Hepatocyte (in vitro differentiated cells): ENCODE data around the gene HNRNPR. TPM values are rescaled to one million over a fixed set of nuclear protein-coding genes. Genes with fewer than 3 reads are reported as not detected.
"Not testable (repeated sequence)": the region's sequence is repeated elsewhere in the genome, so short reads cannot be mapped to it uniquely, and the experiment has no call there.

ENCODE experiments used
- DNase-seq: peaks from one replicate; pipeline ENCODE4 v3.0.0-alpha.2; 2016; ENCODE audit warnings: low spot score
- H2AFZ ChIP-seq: fragments of 200-600 bp; sonication (generic); 2 replicates; pipeline ENCODE4 v1.6.0; 2016; ENCODE audit warnings: antibody characterized with exemption, mild to moderate bottlenecking
- H3K27ac ChIP-seq: fragments of 200-600 bp; sonication (generic); 2 replicates; pipeline ENCODE4 v1.5.1; 2016; ENCODE audit warnings: mild to moderate bottlenecking
- H3K27me3 ChIP-seq: fragments of 200-600 bp; sonication (generic); 2 replicates; pipeline ENCODE4 v1.6.1; 2016
- H3K36me3 ChIP-seq: fragments of 200-600 bp; sonication (generic); replicated peaks from 2 replicates; pipeline ENCODE4 v1.5.1; 2016; ENCODE audit warnings: low read depth; ENCODE audit not compliant: insufficient read depth
- H3K4me1 ChIP-seq: fragments of 200-600 bp; sonication (generic); 2 replicates; pipeline ENCODE4 v1.5.1; 2016; ENCODE audit warnings: mild to moderate bottlenecking, moderate library complexity; ENCODE audit not compliant: insufficient read depth
- H3K4me2 ChIP-seq: fragments of 200-600 bp; sonication (generic); 2 replicates; pipeline ENCODE4 v1.6.0; 2016
- H3K4me3 ChIP-seq: fragments of 200-600 bp; sonication (generic); 2 replicates; pipeline ENCODE4 v1.5.1; 2016; ENCODE audit warnings: mild to moderate bottlenecking
- H3K79me2 ChIP-seq: fragments of 200-600 bp; sonication (generic); 2 replicates; pipeline ENCODE4 v1.6.0; 2017; ENCODE audit warnings: mild to moderate bottlenecking
- H3K9me2 ChIP-seq: fragments of 200-600 bp; sonication (generic); replicated peaks from 2 replicates; pipeline ENCODE4 v1.6.0; 2017; ENCODE audit warnings: mild to moderate bottlenecking; ENCODE audit not compliant: insufficient read depth
- H3K9me3 ChIP-seq: fragments of 200-600 bp; sonication (generic); 2 replicates; pipeline ENCODE4 v1.5.1; 2016; ENCODE audit warnings: low read depth, mild to moderate bottlenecking
- H4K20me1 ChIP-seq: fragments of 200-600 bp; sonication (generic); 2 replicates; pipeline ENCODE4 v1.6.0; 2016; ENCODE audit warnings: mild to moderate bottlenecking; ENCODE audit not compliant: insufficient read depth, poor library complexity, severe bottlenecking
- CTCF ChIP-seq: fragments of 200-600 bp; sonication (generic); IDR thresholded peaks from 2 replicates; pipeline ENCODE4 v1.5.1; 2016; ENCODE audit warnings: antibody characterized with exemption, mild to moderate bottlenecking; ENCODE audit not compliant: poor library complexity
- EZH2 ChIP-seq: fragments of 200-600 bp; sonication (generic); IDR thresholded peaks from 2 replicates; pipeline ENCODE4 v1.6.1; 2016; ENCODE audit warnings: antibody characterized with exemption, mild to moderate bottlenecking, borderline replicate concordance
- EZH2phosphoT487 ChIP-seq: fragments of 200-600 bp; sonication (generic); IDR thresholded peaks from one replicate; pipeline ENCODE4 v1.6.1; 2018; ENCODE audit warnings: antibody characterized with exemption, mild to moderate bottlenecking, low read depth, moderate library complexity; ENCODE audit not compliant: unreplicated experiment, severe bottlenecking
- WGBS: methylation state at CpG from one replicate; pipeline ENCODE4 v1.1.6; 2016; ENCODE audit warnings: low lambda C conversion rate; ENCODE audit errors: missing lambda C conversion rate; 5-methylcytosine and 5-hydroxymethylcytosine counted together
- polyA plus RNA-seq: library from polyadenylated mRNA; unstranded; fragments of >200 nt; fragmentation: Nextera tagmentation; extraction: Ambion mirVana; gene quantifications from 2 replicates; pipeline ENCODE4 v1.2.1, GENCODE V29; 2016
- total RNA-seq: library from RNA; depleted of rRNA; stranded (reverse); fragments of >200 nt; gene quantifications from 2 replicates; pipeline ENCODE4 v1.2.3, GENCODE V29; 2014

HNRNPR gene
- total and polyA plus RNA-seq, 2 experiments from 2014 or later: 106 to 112 TPM

- Histone ChIP-seq H3K27me3 (no peaks in the 10 kb centered on the region), H3K9me3 (no peaks in the 10 kb centered on the region), H3K27ac (no peak overlapping the region), H3K9me2 (no peaks in the 10 kb centered on the region), H2AFZ (no peak overlapping the region), H3K4me2 (no peak overlapping the region), H3K36me3 (no peaks in the 10 kb centered on the region), H3K4me1 (no peaks in the 10 kb centered on the region), H4K20me1 (no peaks in the 10 kb centered on the region), H3K4me3 (no peak overlapping the region), H3K79me2 (no peaks in the 10 kb centered on the region)
- 93% methylated on average over 2 of the region's 2 CpGs for WGBS
- no peak for DNase-seq
- TF ChIP-seq EZH2phosphoT487: no peak
- TF ChIP-seq EZH2: no peak
- no peak for TF ChIP-seq CTCF
These were observed 67.6 kb downstream of the HNRNPR start for GRCh38 chr1:23276531-23276930.

- Histone ChIP-seq H3K9me3 (no peaks in the 10 kb centered on the region), H3K4me2 (no peak overlapping the region), H3K9me2 (no peaks in the 10 kb centered on the region), H4K20me1 (no peaks in the 10 kb centered on the region), H3K27me3 (no peaks in the 10 kb centered on the region), H2AFZ (no peak overlapping the region), H3K36me3 (no peaks in the 10 kb centered on the region), H3K79me2 (no peaks in the 10 kb centered on the region), H3K4me1 (no peaks in the 10 kb centered on the region), H3K4me3 (no peak overlapping the region), H3K27ac (no peak overlapping the region)
- no peak for DNase-seq
- 94% methylated on average over 4 of the region's 4 CpGs for WGBS
- TF ChIP-seq EZH2 (no peak), EZH2phosphoT487 (no peak), CTCF (no peak)
These were observed 70.0 kb downstream of the HNRNPR start for GRCh38 chr1:23274134-23274505.

- Histone ChIP-seq H3K27me3 (no peaks in the 10 kb centered on the region), H3K4me3 (no peak overlapping the region), H3K36me3 (no peaks in the 10 kb centered on the region), H4K20me1 (no peaks in the 10 kb centered on the region), H3K9me2 (no peaks in the 10 kb centered on the region), H3K27ac (no peak overlapping the region), H3K4me2 (no peak overlapping the region), H3K9me3 (no peaks in the 10 kb centered on the region), H3K4me1 (no peaks in the 10 kb centered on the region), H2AFZ (no peak overlapping the region), H3K79me2 (no peaks in the 10 kb centered on the region)
- peak; percentile 60 for DNase-seq
- WGBS: 73% methylated on average over 8 of the region's 8 CpGs
- TF ChIP-seq CTCF (no peak), EZH2 (no peak), EZH2phosphoT487 (no peak)
These were observed 70.5 kb downstream of the HNRNPR start for GRCh38 chr1:23273450-23274133.

- Histone ChIP-seq H3K79me2 (no peaks in the 10 kb centered on the region), H3K36me3 (no peaks in the 10 kb centered on the region), H4K20me1 (no peaks in the 10 kb centered on the region), H3K27ac (no peak overlapping the region), H3K4me3 (no peak overlapping the region), H3K4me2 (no peak overlapping the region), H2AFZ (no peak overlapping the region), H3K9me3 (no peaks in the 10 kb centered on the region), H3K27me3 (no peaks in the 10 kb centered on the region), H3K4me1 (no peaks in the 10 kb centered on the region), H3K9me2 (no peaks in the 10 kb centered on the region)
- TF ChIP-seq EZH2 (no peak), CTCF (no peak), EZH2phosphoT487 (no peak)
- no peak for DNase-seq
- 50% methylated on average over 3 of the region's 3 CpGs for WGBS
These were observed 80.7 kb downstream of the HNRNPR start for GRCh38 chr1:23263380-23263887.

- not testable (repeated sequence) for H4K20me1 ChIP-seq, H3K9me3 ChIP-seq, H3K4me2 ChIP-seq, DNase-seq, H2AFZ ChIP-seq, H3K9me2 ChIP-seq, H3K27ac ChIP-seq, H3K27me3 ChIP-seq, H3K79me2 ChIP-seq, H3K36me3 ChIP-seq, H3K4me1 ChIP-seq, H3K4me3 ChIP-seq
- 34% methylated on average over 2 of the region's 2 CpGs for WGBS
These were observed 86.0 kb downstream of the HNRNPR start for GRCh38 chr1:23258082-23258481.
